CD4-positive, alpha-beta T cell treated with Interferon alpha-2 for 1 hour (primary cell): ENCODE measurements around the gene LYSET.
"Not testable (repeated sequence)": the region's sequence is repeated elsewhere in the genome, so short reads cannot be mapped to it uniquely, and the experiment has no call there.

Experiments
- DNase-seq, 2 donors: peaks; one replicate each; pipeline ENCODE4 v3.0.0-alpha.2; 2020 to 2022

Gene LYSET

DNA sequence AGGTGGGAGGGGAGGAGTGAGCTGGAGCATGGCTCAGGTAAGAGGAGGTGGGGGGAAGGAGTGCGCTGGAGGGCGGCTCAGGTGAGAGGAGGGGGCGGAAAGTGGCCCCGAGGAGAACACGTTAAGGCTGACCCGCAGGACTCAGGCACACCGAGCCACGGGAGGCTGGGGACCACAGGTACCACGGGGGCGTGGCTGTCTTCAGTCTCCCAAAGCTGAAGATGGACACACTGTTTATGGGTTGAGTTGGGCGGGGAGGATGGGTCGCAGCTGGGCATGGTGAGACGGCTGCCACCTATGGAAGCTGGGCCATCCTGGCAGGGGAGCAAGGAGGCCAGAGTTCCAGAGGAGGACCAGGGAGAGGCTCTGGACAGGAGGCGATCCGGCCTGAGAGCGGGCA, 45.4 kb downstream of the LYSET start:
- no peak for DNase-seq

DNA sequence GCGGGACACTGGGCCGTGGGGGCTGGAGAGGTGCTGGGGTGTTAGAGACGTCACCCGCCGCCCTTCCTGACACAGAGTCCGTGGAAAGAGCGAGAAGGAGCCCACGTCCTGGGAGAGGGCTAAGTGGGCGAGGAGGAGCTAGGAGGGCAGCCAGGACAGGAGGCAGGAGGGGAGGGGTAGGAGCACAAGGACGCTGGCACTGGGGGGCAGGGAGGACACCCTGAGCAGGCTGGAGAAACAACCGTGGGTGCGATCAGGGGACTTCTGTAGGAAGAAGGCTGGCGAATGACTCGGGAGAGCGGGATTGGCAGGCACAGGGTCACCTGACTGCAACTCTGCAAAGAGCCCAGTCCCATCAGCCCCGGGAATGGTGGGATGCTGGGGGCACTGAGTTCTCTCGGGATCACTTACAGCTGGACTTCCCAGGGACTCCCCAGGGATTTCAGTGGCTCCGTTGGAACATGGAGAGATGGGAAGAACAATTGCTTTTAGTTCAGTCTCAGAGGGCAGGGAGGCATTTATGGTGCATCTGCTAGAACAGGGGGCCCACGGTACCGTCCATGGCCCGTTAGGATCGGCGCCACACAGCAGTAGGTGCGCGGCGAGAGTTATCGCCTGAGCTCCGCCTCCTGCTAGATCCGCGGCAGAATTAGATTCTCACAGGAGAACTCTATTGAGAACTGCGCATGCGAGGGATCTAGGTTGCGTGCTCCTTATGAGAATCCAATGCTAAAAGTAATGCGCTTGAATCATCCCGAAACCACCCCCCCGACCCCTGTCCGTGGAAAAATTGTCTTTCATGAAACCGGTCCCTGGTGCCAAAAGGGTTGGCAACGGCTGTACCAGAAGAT, 46.2 kb downstream of the LYSET start:
- DNase-seq = no peak

DNA sequence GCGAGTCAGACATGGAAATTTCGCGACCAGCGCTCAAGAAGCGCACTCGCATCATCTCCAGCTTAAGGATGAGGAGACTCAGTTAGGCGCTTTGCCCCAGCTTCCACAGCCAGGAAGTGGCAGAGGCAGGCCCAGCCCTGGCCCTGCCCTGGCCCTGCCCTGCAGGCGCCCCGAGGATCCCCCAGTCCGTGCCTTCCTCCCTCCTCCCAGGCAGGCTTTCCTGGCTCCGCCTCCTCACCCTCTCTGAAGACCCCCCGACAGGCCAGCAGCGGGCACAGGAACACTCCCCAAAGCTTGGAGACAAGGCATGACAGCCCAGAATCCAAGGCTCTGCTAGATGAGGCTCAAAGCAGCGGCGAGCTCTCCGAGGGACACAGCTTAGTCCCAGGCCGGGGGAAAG, 47.0 kb downstream of the LYSET start:
- no peak for DNase-seq

DNA sequence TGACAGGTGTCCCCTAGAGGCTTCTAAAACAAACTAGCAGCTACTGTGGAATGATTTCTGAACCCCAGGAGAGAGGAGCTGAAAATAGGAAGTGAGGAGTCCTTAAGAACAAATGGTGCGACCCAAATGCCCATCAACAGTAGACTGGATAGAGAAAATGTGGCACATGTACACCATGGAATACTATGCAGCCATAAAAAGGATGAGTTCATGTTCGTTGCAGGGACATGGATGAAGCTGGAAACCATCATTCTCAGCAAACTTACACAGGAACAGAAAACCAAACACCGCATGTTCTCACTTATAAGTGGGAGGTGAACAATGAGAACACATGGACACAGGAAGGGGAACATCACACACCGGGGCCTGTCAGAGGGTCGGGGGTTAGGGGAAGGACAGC, 48.0 kb downstream of the LYSET start:
- not testable (repeated sequence) for DNase-seq

DNA sequence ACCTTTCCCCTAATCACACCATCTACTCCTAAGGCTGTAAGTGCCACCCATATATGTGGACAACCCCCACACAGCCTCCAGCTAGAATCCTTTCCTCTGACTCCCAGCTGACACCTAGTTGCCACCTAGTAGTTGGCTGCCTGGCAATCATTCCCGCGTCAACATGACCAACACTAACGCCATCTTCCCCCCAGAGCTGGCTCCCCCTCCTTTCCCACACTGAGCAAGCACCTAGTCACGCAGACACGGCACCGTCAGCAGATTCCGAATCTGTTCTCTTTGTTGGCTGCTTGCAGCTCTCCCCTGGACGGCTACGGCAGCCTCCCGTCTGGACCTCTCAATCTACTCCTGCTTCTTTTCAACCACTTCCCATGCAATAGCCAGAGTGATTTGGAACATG, 49.7 kb downstream of the LYSET start:
- no peak for DNase-seq
